GM18909 (cell line): Measurements from ENCODE around the gene KIF26B.
"Not testable (repeated sequence)": the region's sequence is repeated elsewhere in the genome, so short reads cannot be mapped to it uniquely, and the experiment has no call there.

Source experiments
- ATAC-seq: cut with Tn5 transposase; IDR thresholded peaks from one replicate; pipeline ENCODE4 v1.9.1; 2021; ENCODE audit warnings: mild to moderate bottlenecking; ENCODE audit not compliant: unreplicated experiment, poor library complexity

KIF26B gene

GRCh38 chr1:245310571-245311531, 156.1 kb downstream of the KIF26B start:
- ATAC-seq, result peak; percentile 77

- no peak for ATAC-seq
Measured at GRCh38 chr1:245311887-245312536, 157.2 kb downstream of the KIF26B start.

- no peak for ATAC-seq
Measured at GRCh38 chr1:245313576-245313975, 158.8 kb downstream of the KIF26B start.

- ATAC-seq, result no peak
Measured at GRCh38 chr1:245316784-245317183, 162.0 kb downstream of the KIF26B start.

GRCh38 chr1:245317217-245317616, 162.4 kb downstream of the KIF26B start:
- no peak for ATAC-seq

GRCh38 chr1:245319094-245319493, 164.3 kb downstream of the KIF26B start:
- no peak for ATAC-seq

- ATAC-seq, result no peak
Measured at GRCh38 chr1:245322673-245323072, 167.9 kb downstream of the KIF26B start.

GRCh38 chr1:245323765-245324164, 169.0 kb downstream of the KIF26B start:
- ATAC-seq, result not testable (repeated sequence)

- ATAC-seq, result no peak
Measured at GRCh38 chr1:245325922-245326795, 171.4 kb downstream of the KIF26B start.

- no peak for ATAC-seq
Measured at GRCh38 chr1:245327360-245327759, 172.6 kb downstream of the KIF26B start.

GRCh38 chr1:245327842-245328241, 173.1 kb downstream of the KIF26B start:
- no peak for ATAC-seq

GRCh38 chr1:245330951-245331350, 176.2 kb downstream of the KIF26B start:
- ATAC-seq, result no peak

- ATAC-seq, result no peak
Measured at GRCh38 chr1:245332085-245332484, 177.3 kb downstream of the KIF26B start.

- ATAC-seq, result no peak
Measured at GRCh38 chr1:245332513-245332912, 177.7 kb downstream of the KIF26B start.

- ATAC-seq, result no peak
Measured at GRCh38 chr1:245334235-245334634, 179.4 kb downstream of the KIF26B start.

- ATAC-seq, result no peak
Measured at GRCh38 chr1:245334827-245335490, 180.2 kb downstream of the KIF26B start.

- ATAC-seq, result not testable (repeated sequence)
Measured at GRCh38 chr1:245335684-245336083, 180.9 kb downstream of the KIF26B start.

GRCh38 chr1:245336149-245336983, 181.6 kb downstream of the KIF26B start:
- ATAC-seq, result no peak

GRCh38 chr1:245336984-245337355, 182.2 kb downstream of the KIF26B start:
- ATAC-seq, result not testable (repeated sequence)
